Measurements from ENCODE around the gene SEPHS1. TPM values are rescaled to one million over a fixed set of nuclear protein-coding genes. Genes with fewer than 3 reads are reported as not detected.
A peak's percentile ranks its signal among the peaks of the same experiment; 100 is the strongest.

SEPHS1 gene
- total and polyA plus RNA-seq, 2 experiments from 2014 or later: 45.9 to 52.8 TPM

DNA sequence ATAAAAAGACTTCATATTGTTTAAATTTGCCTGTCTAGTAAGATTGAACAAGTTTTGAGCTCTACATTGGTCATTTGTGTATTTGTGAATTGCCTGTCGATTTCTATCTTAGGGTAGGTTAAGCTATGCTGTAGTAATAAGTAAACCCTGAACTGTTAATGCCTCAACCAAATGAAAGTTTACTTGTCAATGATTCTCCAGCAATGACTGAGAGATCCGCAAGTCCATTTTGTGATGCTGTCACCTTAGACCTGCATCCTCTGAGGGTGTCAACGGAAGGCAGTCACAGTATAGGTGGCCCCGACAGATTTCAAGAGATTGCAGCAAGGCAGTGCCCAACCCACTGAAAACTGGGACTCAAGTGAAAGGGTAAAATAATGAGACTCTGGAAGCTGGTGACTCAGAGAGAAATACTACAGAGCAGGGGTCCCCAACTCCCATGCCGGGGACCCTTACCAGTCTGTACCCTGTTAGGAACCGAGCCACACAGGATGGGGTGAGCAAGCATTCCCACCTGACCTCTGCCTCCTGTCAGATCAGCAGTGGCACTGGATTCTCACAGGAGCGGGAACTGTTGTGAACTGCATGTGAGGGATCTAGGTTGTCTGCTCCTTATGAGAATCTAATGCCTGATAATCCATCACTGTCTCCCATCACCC is 37.4 kb downstream of the SEPHS1 start:
- H3K36me3 ChIP-seq (replicated peaks; ENCODE audit: insufficient read depth, low read depth): no peaks in the 10 kb centered on the region
- no peak overlapping the region for H3K4me2 ChIP-seq
- no peaks in the 10 kb centered on the region for H4K20me1 ChIP-seq (ENCODE audit: insufficient read depth, poor library complexity, severe bottlenecking)
- 65% methylated on average over 7 of the region's 7 CpGs for WGBS (ENCODE audit: low lambda C conversion rate, missing lambda C conversion rate)
- no peak overlapping the region for H3K4me3 ChIP-seq
- DNase-seq (ENCODE audit: low spot score): peak; percentile 8
- no peaks in the 10 kb centered on the region for H3K9me3 ChIP-seq (ENCODE audit: low read depth)
- H3K79me2 ChIP-seq: no peaks in the 10 kb centered on the region
- TF ChIP-seq, protein P1, sequence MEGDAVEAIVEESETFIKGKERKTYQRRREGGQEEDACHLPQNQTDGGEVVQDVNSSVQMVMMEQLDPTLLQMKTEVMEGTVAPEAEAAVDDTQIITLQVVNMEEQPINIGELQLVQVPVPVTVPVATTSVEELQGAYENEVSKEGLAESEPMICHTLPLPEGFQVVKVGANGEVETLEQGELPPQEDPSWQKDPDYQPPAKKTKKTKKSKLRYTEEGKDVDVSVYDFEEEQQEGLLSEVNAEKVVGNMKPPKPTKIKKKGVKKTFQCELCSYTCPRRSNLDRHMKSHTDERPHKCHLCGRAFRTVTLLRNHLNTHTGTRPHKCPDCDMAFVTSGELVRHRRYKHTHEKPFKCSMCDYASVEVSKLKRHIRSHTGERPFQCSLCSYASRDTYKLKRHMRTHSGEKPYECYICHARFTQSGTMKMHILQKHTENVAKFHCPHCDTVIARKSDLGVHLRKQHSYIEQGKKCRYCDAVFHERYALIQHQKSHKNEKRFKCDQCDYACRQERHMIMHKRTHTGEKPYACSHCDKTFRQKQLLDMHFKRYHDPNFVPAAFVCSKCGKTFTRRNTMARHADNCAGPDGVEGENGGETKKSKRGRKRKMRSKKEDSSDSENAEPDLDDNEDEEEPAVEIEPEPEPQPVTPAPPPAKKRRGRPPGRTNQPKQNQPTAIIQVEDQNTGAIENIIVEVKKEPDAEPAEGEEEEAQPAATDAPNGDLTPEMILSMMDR (IDR thresholded peaks at IDR 0.05; ENCODE audit: poor library complexity): no peak
- TF ChIP-seq EZH2 (IDR thresholded peaks at IDR 0.05; ENCODE audit: borderline replicate concordance): no peak
- no peak for TF ChIP-seq EZH2phosphoT487 (IDR thresholded peaks at IDR 0.05; ENCODE audit: low read depth, severe bottlenecking, unreplicated experiment)
- no peaks in the 10 kb centered on the region for H3K9me2 ChIP-seq (replicated peaks; ENCODE audit: insufficient read depth)
- no peaks in the 10 kb centered on the region for H3K4me1 ChIP-seq (ENCODE audit: insufficient read depth)
- no peak overlapping the region for H2AFZ ChIP-seq
- H3K27ac ChIP-seq: no peak overlapping the region
- H3K27me3 ChIP-seq: no peaks in the 10 kb centered on the region

DNA sequence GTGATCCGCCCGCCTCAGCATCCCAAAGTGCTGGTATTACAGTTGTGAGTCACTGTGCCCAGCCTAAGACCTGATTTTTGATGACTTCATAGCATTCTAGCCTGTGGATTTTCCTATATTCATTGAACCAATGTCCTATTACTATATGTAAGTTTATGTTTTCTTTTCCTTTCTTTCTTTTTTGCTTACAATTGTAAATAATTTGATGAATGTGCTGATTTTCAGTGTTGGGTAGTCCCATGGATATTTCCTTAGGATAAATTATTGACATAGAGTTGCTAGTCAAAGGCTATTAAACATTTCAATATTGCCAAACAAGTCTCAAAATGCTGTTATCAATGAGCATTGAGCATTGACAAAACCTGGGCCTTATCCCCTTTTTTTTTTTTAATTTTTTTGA is 38.3 kb downstream of the SEPHS1 start:
- Histone ChIP-seq H3K27ac (no peak overlapping the region), H3K4me2 (no peak overlapping the region), H3K9me2 (replicated peaks; ENCODE audit: insufficient read depth) (no peaks in the 10 kb centered on the region), H2AFZ (no peak overlapping the region), H3K4me3 (no peak overlapping the region), H3K4me1 (ENCODE audit: insufficient read depth) (no peaks in the 10 kb centered on the region), H3K27me3 (no peaks in the 10 kb centered on the region), H4K20me1 (ENCODE audit: insufficient read depth, poor library complexity, severe bottlenecking) (no peaks in the 10 kb centered on the region), H3K79me2 (no peaks in the 10 kb centered on the region), H3K9me3 (ENCODE audit: low read depth) (no peaks in the 10 kb centered on the region), H3K36me3 (replicated peaks; ENCODE audit: insufficient read depth, low read depth) (no peaks in the 10 kb centered on the region)
- no peak for DNase-seq (ENCODE audit: low spot score)
- TF ChIP-seq, protein P1 (IDR thresholded peaks at IDR 0.05; ENCODE audit: poor library complexity): no peak
- TF ChIP-seq EZH2phosphoT487 (IDR thresholded peaks at IDR 0.05; ENCODE audit: low read depth, severe bottlenecking, unreplicated experiment) (no peak), EZH2 (IDR thresholded peaks at IDR 0.05; ENCODE audit: borderline replicate concordance) (no peak)
- 100% methylated on average over 2 of the region's 2 CpGs for whole genome bisulfite sequencing (ENCODE audit: low lambda C conversion rate, missing lambda C conversion rate)

DNA sequence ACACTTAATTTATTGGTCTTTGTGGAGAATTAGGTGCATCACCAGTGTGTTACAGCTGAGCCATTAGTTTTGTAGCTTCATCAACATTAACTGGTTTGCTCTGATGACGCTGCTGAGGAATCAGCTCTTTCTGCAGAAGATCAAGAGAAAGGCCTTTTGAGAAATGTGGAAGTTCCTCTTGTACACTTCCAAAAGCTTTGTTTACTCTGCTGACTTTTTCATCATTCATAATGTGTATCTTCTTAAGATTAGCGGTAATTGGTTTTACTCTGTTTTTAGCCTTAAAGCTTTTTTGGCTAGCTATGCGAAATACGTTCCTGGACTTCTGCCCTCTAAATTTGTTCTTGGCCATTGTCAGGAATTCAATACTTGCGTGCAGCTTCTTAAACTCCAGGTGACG is 40.0 kb downstream of the SEPHS1 start:
- Histone ChIP-seq H3K27me3 (no peaks in the 10 kb centered on the region), H3K9me2 (replicated peaks; ENCODE audit: insufficient read depth) (no peaks in the 10 kb centered on the region), H3K4me2 (no peak overlapping the region), H3K27ac (no peak overlapping the region), H3K9me3 (ENCODE audit: low read depth) (no peaks in the 10 kb centered on the region), H3K79me2 (no peaks in the 10 kb centered on the region), H3K4me3 (no peak overlapping the region), H2AFZ (no peak overlapping the region), H3K36me3 (replicated peaks; ENCODE audit: insufficient read depth, low read depth) (no peaks in the 10 kb centered on the region), H4K20me1 (ENCODE audit: insufficient read depth, poor library complexity, severe bottlenecking) (no peaks in the 10 kb centered on the region), H3K4me1 (ENCODE audit: insufficient read depth) (no peaks in the 10 kb centered on the region)
- TF ChIP-seq EZH2 (IDR thresholded peaks at IDR 0.05; ENCODE audit: borderline replicate concordance) (no peak), EZH2phosphoT487 (IDR thresholded peaks at IDR 0.05; ENCODE audit: low read depth, severe bottlenecking, unreplicated experiment) (no peak)
- 90% methylated on average over 6 of the region's 6 CpGs for WGBS (ENCODE audit: low lambda C conversion rate, missing lambda C conversion rate)
- DNase-seq (ENCODE audit: low spot score): no peak

DNA sequence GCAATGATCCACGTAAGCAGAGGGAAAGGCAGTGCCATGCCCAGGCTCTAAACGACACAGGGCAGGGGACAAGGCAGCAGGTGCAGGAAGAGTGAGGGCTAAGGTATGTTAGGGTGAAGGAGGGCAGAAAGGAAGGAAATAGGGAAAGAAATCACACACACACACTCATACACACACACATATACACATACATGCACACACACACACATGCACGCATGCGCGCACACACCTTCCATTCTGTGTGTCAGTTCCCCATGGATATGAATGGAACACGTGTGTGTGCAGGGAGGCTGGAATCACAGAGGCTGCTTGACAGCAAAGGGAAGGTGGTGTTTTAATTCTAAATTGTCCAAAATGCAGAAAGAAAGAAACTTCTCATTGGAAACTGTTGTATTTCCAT is 42.0 kb downstream of the SEPHS1 start:
- Histone ChIP-seq H3K27ac (no peak overlapping the region), H3K27me3 (no peaks in the 10 kb centered on the region), H4K20me1 (ENCODE audit: insufficient read depth, poor library complexity, severe bottlenecking) (no peaks in the 10 kb centered on the region), H3K9me2 (replicated peaks; ENCODE audit: insufficient read depth) (no peaks in the 10 kb centered on the region), H3K9me3 (ENCODE audit: low read depth) (no peaks in the 10 kb centered on the region), H3K79me2 (no peaks in the 10 kb centered on the region), H3K4me3 (no peak overlapping the region), H3K4me2 (no peak overlapping the region), H3K36me3 (replicated peaks; ENCODE audit: insufficient read depth, low read depth) (no peaks in the 10 kb centered on the region), H2AFZ (no peak overlapping the region), H3K4me1 (ENCODE audit: insufficient read depth) (peaks cover 3% of the 10 kb centered on the region)
- 94% methylated on average over 6 of the region's 6 CpGs for WGBS (ENCODE audit: low lambda C conversion rate, missing lambda C conversion rate)
- DNase-seq (ENCODE audit: low spot score): no peak
- no peak for TF ChIP-seq EZH2 (IDR thresholded peaks at IDR 0.05; ENCODE audit: borderline replicate concordance)
- TF ChIP-seq EZH2phosphoT487 (IDR thresholded peaks at IDR 0.05; ENCODE audit: low read depth, severe bottlenecking, unreplicated experiment): no peak
- TF ChIP-seq, protein P1 (IDR thresholded peaks at IDR 0.05; ENCODE audit: poor library complexity): no peak
